AG04449 (cell line): ENCODE results near the gene ACBD3.

Source experiments
- CTCF ChIA-PET: fragments of 350-600 bp; formaldehyde crosslinking; extraction: SDS; loops from one replicate; lab custom pipeline; 2021; ENCODE audit warnings: antibody characterized with exemption; lab: Yijun Ruan, JAX
- POLR2A ChIA-PET: fragments of 400-600, 350-600 bp; formaldehyde crosslinking; extraction: SDS; loops from one replicate; lab custom pipeline; 2020; ENCODE audit warnings: antibody characterized with exemption, inconsistent platforms; lab: Yijun Ruan, JAX
- DNase-seq: peaks from one replicate; pipeline ENCODE4 v3.0.0-alpha.2; 2010; ENCODE audit warnings: low read depth, low spot score
- H3K4me3 ChIP-seq: 2 replicates; pipeline ENCODE4 v1.5.1; 2011; ENCODE audit warnings: low read depth, mild to moderate bottlenecking, control low read depth, low read length
- TF ChIP-seq, protein P1 (sequence below): IDR thresholded peaks from one replicate; pipeline ENCODE4 v1.5.1; 2011; ENCODE audit warnings: mild to moderate bottlenecking, moderate library complexity, low read length, control low read depth, inconsistent platforms; ENCODE audit not compliant: insufficient read depth; ENCODE audit errors: missing control alignments

Gene ACBD3

DNA sequence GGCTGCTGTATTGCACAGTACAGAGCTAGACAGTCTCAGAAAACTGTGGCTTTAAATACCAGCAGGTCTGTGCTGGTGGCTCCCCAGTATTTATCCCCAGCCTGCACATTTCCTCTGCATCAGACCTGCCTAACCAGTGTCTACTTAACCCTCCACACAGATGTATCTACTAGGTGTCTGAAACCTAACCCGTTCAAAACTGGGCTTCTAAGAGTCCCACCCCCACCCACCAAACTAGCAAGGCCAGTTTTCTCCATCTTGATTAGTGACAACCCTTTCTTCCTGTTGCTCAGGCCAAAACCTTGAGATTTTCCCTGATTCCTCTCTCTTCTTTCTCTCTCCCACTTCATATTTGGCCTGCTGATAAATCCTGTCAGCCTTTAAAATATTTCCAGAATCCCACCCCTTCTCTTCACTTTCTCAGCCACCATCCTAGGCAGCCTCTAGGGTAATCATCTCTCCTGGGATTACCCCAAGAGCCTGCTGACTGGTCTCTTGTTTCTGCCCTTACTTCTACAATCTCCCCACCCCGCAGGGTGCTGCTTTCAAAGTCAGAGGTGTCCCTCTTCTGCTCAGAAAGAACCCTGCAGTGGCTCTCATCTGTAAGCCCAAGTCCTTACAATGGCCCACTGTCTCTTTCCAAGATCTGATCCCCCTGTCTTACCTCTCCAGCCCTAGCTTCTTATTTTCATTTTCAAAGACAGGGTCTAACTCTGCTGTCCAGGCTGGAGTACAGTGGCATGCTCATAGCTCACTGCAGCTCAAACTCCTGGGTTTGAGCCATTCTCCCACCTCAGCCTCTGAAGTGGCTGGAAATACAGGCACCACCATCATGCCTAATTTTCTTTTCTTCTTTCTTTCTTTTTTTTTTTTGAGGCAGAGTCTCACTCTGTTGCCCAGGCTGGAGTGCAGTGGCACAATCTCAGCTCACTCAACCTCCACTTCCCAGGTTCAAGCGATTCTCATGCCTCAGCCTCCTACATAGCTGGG is 78.8 kb downstream of the ACBD3 start:
- no peak for DNase-seq
- TF ChIP-seq, protein P1, sequence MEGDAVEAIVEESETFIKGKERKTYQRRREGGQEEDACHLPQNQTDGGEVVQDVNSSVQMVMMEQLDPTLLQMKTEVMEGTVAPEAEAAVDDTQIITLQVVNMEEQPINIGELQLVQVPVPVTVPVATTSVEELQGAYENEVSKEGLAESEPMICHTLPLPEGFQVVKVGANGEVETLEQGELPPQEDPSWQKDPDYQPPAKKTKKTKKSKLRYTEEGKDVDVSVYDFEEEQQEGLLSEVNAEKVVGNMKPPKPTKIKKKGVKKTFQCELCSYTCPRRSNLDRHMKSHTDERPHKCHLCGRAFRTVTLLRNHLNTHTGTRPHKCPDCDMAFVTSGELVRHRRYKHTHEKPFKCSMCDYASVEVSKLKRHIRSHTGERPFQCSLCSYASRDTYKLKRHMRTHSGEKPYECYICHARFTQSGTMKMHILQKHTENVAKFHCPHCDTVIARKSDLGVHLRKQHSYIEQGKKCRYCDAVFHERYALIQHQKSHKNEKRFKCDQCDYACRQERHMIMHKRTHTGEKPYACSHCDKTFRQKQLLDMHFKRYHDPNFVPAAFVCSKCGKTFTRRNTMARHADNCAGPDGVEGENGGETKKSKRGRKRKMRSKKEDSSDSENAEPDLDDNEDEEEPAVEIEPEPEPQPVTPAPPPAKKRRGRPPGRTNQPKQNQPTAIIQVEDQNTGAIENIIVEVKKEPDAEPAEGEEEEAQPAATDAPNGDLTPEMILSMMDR: no peak
- ChIA-PET POLR2A (interaction anchor here (1.3 kb wide), 1 partner anchor 15 kb away, joined by 4 read pairs; no protein-coding TSS in a partner anchor), CTCF (interaction anchor here (2.9 to 6.9 kb wide), 3 partner anchors 17 to 89 kb away, joined by 8 to 85 read pairs (median 27); no protein-coding TSS in a partner anchor)
- H3K4me3 ChIP-seq: no peak overlapping the region

DNA sequence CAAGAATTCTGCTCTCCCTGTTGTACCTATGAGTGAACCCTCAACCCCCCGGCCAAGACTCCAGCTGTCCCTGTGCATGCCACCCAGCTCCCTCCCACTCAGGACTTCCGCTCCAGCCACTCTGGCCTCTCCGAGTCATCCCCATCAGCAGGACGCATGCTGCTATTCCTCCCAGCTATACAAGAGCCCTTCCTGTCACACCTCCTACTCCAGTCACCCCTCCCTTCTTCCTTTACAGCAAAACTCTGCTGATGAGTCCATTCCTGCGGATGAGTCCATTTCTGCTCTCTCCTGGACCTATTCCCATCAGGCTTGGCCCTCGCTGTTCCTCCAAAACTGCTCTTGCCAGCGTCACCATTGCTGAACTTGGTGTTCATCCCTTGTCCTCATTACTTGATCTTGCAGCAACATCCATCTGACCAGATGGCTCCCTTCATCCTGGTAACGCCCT is 81.8 kb downstream of the ACBD3 start:
- CTCF ChIA-PET: interaction anchor here (0.6 to 5.4 kb wide), 5 partner anchors 16 to 758 kb away, joined by 3 to 27 read pairs (median 5); no protein-coding TSS in a partner anchor
- DNase-seq: no peak
- TF ChIP-seq, protein P1: no peak
- POLR2A ChIA-PET: no interaction called here
- H3K4me3 ChIP-seq: no peak overlapping the region

DNA sequence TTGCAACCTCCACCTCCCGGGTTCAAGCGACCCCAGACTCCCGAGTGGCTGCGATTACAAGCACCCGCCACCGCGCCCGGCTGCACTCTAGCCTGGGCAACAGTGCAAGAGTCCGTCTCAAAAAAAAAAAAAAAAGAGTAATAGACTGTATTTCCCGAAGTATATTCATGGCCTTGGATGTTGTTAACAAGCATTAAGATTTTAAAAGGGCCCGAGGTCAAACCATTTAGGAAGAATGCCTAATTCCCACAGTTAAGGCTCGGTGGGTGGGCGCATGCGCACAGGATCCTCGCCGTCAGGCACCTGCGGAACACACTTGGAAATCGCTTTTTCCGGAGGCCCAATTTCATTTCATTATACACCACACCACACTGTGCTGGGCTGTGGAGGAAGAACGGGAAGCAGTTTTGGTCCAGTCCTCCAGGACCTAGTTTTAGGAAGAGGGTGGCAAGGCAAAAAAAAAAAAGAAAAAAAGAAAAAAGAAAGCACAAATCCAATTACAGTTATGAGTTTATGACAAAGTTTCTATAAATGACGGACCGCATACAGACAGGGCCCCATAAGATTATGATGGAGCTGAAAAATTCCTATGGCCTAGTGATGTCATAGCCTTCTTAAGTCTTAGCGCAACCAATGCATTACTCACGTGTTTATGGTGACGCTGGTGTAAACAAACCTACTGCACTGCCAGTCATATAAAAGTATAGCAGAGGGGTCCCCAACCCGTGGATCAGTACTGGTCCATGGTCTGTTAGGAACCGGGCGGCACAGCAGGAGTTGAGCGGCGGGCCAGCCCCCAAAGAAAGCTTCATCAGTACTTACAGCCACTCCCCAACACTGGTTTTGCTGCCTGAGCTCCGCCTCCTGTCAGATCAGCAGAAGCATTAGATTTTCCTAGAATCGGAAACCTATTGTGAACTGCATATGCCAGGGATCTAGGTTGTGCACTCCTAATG is 85.8 kb downstream of the ACBD3 start:
- ChIA-PET CTCF (interaction anchor here (0.8 to 5.4 kb wide), 4 partner anchors 11 to 35 kb away, joined by 3 to 27 read pairs (median 7); no protein-coding TSS in a partner anchor), POLR2A (no interaction called here)
- TF ChIP-seq, protein P1: no peak
- DNase-seq: no peak
- H3K4me3 ChIP-seq: peak overlapping the region; percentile 38

DNA sequence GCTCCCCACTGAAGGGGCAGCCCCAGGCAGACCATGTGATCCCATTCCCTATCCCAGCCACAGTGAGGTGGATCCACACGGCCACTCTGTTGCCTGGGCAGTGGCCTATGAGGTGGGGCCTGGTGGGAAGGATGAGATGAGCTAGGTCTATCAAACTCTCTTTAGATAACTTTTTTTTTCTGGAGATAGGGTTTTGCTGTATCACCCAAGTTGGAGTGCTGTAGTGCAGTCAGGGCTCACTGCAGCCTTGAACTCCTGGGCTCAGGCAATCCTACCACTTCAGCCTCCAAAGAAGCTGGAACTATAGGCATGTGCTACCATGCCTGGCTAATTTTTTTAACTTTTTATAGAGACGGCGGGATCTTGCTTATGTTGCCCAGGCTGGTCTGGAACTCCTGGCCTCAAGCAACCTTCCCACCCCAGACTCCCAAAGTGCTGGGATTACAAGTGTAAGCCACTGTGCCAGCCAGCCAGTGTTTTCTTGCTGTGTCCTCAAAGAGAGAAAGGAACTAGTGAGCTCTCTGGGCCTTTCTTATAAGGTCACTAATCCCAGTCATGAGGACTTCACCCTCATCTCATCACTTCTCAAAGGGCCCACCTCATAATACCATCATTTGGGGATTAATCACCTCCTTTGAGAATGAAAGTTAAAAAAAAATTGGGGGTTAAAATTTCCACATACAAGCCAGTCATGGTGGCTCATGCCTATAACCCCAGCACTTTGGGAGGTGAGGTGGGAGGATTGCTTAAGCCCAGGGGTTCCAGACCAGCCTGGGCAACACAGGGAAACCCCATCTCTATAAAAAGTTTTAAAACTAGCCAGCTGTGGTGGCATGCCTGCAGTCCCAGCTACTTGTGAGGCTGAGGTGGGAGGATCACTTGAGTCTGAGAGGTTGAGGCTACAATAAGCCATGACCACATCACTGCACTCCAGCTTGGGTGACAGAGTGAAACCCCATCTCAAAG is 87.4 kb downstream of the ACBD3 start:
- POLR2A ChIA-PET: interaction anchor here (0.8 kb wide), 1 partner anchor 37 kb away, joined by 3 read pairs; the partner anchor contains the start of gene H3-3A
- TF ChIP-seq, protein P1: no peak
- no peak for DNase-seq
- CTCF ChIA-PET: interaction anchor here (1.4 to 5.4 kb wide), 4 partner anchors 16 to 34 kb away, joined by 5 to 27 read pairs (median 7); no protein-coding TSS in a partner anchor
- no peak overlapping the region for H3K4me3 ChIP-seq
